ENCODE measurements around the gene INMT.

INMT gene

DNA sequence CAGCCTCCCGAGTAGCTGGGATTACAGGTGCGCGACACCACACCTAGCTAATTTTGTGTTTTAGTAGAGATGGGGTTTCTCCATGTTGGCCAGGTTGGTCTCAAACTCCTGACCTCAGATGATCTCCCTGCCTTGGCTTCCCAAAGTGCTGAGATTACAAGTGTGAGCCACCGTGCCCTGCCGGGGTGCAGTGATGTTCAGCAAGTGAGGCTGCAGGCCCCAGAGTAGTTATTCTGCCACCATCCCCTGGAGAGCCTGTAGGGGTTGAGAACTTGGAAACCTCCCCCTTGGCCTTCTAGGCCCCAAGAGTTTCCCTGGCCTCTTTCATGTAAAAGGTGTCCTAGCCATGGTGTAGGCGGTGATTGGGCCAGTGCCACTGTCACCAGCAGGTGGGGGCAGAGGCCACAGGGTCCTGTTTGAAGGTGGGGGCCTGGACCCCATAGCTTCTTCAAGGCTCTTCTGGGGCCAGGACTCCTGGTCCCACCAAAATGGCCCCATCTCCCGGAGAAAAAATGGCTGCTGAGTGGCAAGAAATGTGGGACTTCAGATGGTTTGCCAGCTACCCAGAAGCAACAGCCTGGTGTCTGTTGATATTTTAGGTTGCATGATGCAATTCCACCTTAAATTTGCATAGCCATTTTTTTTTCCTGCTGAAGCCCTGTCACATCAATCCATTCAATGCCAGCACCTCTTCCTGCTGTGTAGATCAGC, 25.5 kb upstream of the INMT start:
- no peak overlapping the region for H3K4ac ChIP-seq (ENCODE audit: low read depth, low read length)
- H3K23ac ChIP-seq (ENCODE audit: low read length) = no peak overlapping the region
- H2BK120ac ChIP-seq (ENCODE audit: insufficient read depth, low read length, poor library complexity) = no peak overlapping the region
- H2BK5ac ChIP-seq (ENCODE audit: low read depth, low read length, poor library complexity) = no peak overlapping the region
- no peak overlapping the region for H3K27ac ChIP-seq (ENCODE audit: low read depth, low read length)
- H4K8ac ChIP-seq (ENCODE audit: low read depth, low read length) = no peak overlapping the region
- no peak overlapping the region for H2AFZ ChIP-seq (ENCODE audit: insufficient read depth, low read length, poor library complexity)
- no peak overlapping the region for H3K18ac ChIP-seq (ENCODE audit: low read length)
- WGBS (ENCODE audit: extremely low coverage, insufficient coverage, insufficient read length) = no CpG with 5 or more reads among the region's 7 CpGs
- no peak overlapping the region for H4K12ac ChIP-seq (ENCODE audit: low read depth, low read length)
- H2BK12ac ChIP-seq (ENCODE audit: low read length) = no peak overlapping the region
- H3K36me3 ChIP-seq (ENCODE audit: control insufficient read depth in 1 of 2, insufficient read depth in 2 of 2, low read length in 2 of 2) = no peaks in the 10 kb centered on the region
- H3K79me1 ChIP-seq (ENCODE audit: low read length) = peaks cover 3% of the 10 kb centered on the region
- peaks cover 4% of the 10 kb centered on the region for H3K9me3 ChIP-seq (ENCODE audit: insufficient read depth, low read depth, low read length)
- no peak for DNase-seq
- H3K4me2 ChIP-seq (ENCODE audit: low read length) = no peak overlapping the region
- no peak overlapping the region for H3K9ac ChIP-seq (ENCODE audit: low read length)
- H4K91ac ChIP-seq (ENCODE audit: low read depth, low read length) = no peak overlapping the region
- no peak overlapping the region for H2AK5ac ChIP-seq (ENCODE audit: low read length)
- H3K4me1 ChIP-seq (ENCODE audit: control insufficient read depth in 1 of 2, insufficient read depth in 2 of 2, low read length in 2 of 2) = peaks cover 14 to 18% of the 10 kb centered on the region in 2 experiments
- no peaks in the 10 kb centered on the region for H3K27me3 ChIP-seq (ENCODE audit: insufficient read depth, low read length)
- no peak overlapping the region for H3K4me3 ChIP-seq (ENCODE audit: low read depth, low read length)
- H3K79me2 ChIP-seq (ENCODE audit: control insufficient read depth, insufficient read depth, low read length, poor library complexity) = no peaks in the 10 kb centered on the region
- no peak overlapping the region for H3K14ac ChIP-seq (ENCODE audit: low read length)

GRCh38 chr7:30727061-30727945, 24.6 kb upstream of the INMT start:
- H3K23ac ChIP-seq (ENCODE audit: low read length) = no peak overlapping the region
- no peak overlapping the region for H2BK12ac ChIP-seq (ENCODE audit: low read length)
- no peak overlapping the region for H2AFZ ChIP-seq (ENCODE audit: insufficient read depth, low read length, poor library complexity)
- no peaks in the 10 kb centered on the region for H3K79me2 ChIP-seq (ENCODE audit: control insufficient read depth, insufficient read depth, low read length, poor library complexity)
- no peak for DNase-seq
- H3K9ac ChIP-seq (ENCODE audit: low read length) = no peak overlapping the region
- H2BK120ac ChIP-seq (ENCODE audit: insufficient read depth, low read length, poor library complexity) = peak overlapping the region; percentile 32
- WGBS (ENCODE audit: extremely low coverage, insufficient coverage, insufficient read length) = no CpG with 5 or more reads among the region's 8 CpGs
- H4K91ac ChIP-seq (ENCODE audit: low read depth, low read length) = peak overlapping the region; percentile 48
- peaks cover 14 to 21% of the 10 kb centered on the region in 2 experiments for H3K4me1 ChIP-seq (ENCODE audit: control insufficient read depth in 1 of 2, insufficient read depth in 2 of 2, low read length in 2 of 2)
- peak overlapping the region; percentile 62 for H3K18ac ChIP-seq (ENCODE audit: low read length)
- peaks cover 3% of the 10 kb centered on the region for H3K9me3 ChIP-seq (ENCODE audit: insufficient read depth, low read depth, low read length)
- peak overlapping the region; percentile 23 for H4K8ac ChIP-seq (ENCODE audit: low read depth, low read length)
- no peak overlapping the region for H3K27ac ChIP-seq (ENCODE audit: low read depth, low read length)
- H3K4me2 ChIP-seq (ENCODE audit: low read length) = no peak overlapping the region
- no peak overlapping the region for H3K4ac ChIP-seq (ENCODE audit: low read depth, low read length)
- H4K12ac ChIP-seq (ENCODE audit: low read depth, low read length) = no peak overlapping the region
- H3K27me3 ChIP-seq (ENCODE audit: insufficient read depth, low read length) = no peaks in the 10 kb centered on the region
- peaks cover 3% of the 10 kb centered on the region for H3K79me1 ChIP-seq (ENCODE audit: low read length)
- H2BK5ac ChIP-seq (ENCODE audit: low read depth, low read length, poor library complexity) = no peak overlapping the region
- H2AK5ac ChIP-seq (ENCODE audit: low read length) = no peak overlapping the region
- H3K14ac ChIP-seq (ENCODE audit: low read length) = peak overlapping the region; percentile 33
- H3K4me3 ChIP-seq (ENCODE audit: low read depth, low read length) = no peak overlapping the region
- H3K36me3 ChIP-seq (ENCODE audit: control insufficient read depth in 1 of 2, insufficient read depth in 2 of 2, low read length in 2 of 2) = no peaks in the 10 kb centered on the region

- H3K79me1 ChIP-seq (ENCODE audit: low read length) = peaks cover 3% of the 10 kb centered on the region
- peaks cover 1% of the 10 kb centered on the region for H3K9me3 ChIP-seq (ENCODE audit: insufficient read depth, low read depth, low read length)
- no peak overlapping the region for H3K9ac ChIP-seq (ENCODE audit: low read length)
- H2AFZ ChIP-seq (ENCODE audit: insufficient read depth, low read length, poor library complexity) = no peak overlapping the region
- no peak overlapping the region for H3K4ac ChIP-seq (ENCODE audit: low read depth, low read length)
- no peak overlapping the region for H3K18ac ChIP-seq (ENCODE audit: low read length)
- H3K79me2 ChIP-seq (ENCODE audit: control insufficient read depth, insufficient read depth, low read length, poor library complexity) = no peaks in the 10 kb centered on the region
- no peaks in the 10 kb centered on the region for H3K36me3 ChIP-seq (ENCODE audit: control insufficient read depth in 1 of 2, insufficient read depth in 2 of 2, low read length in 2 of 2)
- no peak overlapping the region for H3K4me2 ChIP-seq (ENCODE audit: low read length)
- H3K23ac ChIP-seq (ENCODE audit: low read length) = no peak overlapping the region
- H2AK5ac ChIP-seq (ENCODE audit: low read length) = no peak overlapping the region
- no peak overlapping the region for H3K4me3 ChIP-seq (ENCODE audit: low read depth, low read length)
- H4K8ac ChIP-seq (ENCODE audit: low read depth, low read length) = no peak overlapping the region
- no peak overlapping the region for H3K14ac ChIP-seq (ENCODE audit: low read length)
- no peak overlapping the region for H4K91ac ChIP-seq (ENCODE audit: low read depth, low read length)
- H2BK5ac ChIP-seq (ENCODE audit: low read depth, low read length, poor library complexity) = no peak overlapping the region
- no peak for DNase-seq
- no peak overlapping the region for H3K27ac ChIP-seq (ENCODE audit: low read depth, low read length)
- H2BK120ac ChIP-seq (ENCODE audit: insufficient read depth, low read length, poor library complexity) = no peak overlapping the region
- H4K12ac ChIP-seq (ENCODE audit: low read depth, low read length) = no peak overlapping the region
- WGBS (ENCODE audit: extremely low coverage, insufficient coverage, insufficient read length) = 100% methylated on average over 1 of the region's 6 CpGs
- no peaks in the 10 kb centered on the region for H3K27me3 ChIP-seq (ENCODE audit: insufficient read depth, low read length)
- peaks cover 14 to 21% of the 10 kb centered on the region in 2 experiments for H3K4me1 ChIP-seq (ENCODE audit: control insufficient read depth in 1 of 2, insufficient read depth in 2 of 2, low read length in 2 of 2)
- H2BK12ac ChIP-seq (ENCODE audit: low read length) = peak overlapping the region; percentile 9
Observed at GRCh38 chr7:30728591-30729100, 23.3 kb upstream of the INMT start.

- no peak overlapping the region for H3K4me2 ChIP-seq (ENCODE audit: low read length)
- H4K12ac ChIP-seq (ENCODE audit: low read depth, low read length) = no peak overlapping the region
- peaks cover 3% of the 10 kb centered on the region for H3K79me1 ChIP-seq (ENCODE audit: low read length)
- no peak overlapping the region for H3K9ac ChIP-seq (ENCODE audit: low read length)
- H3K27ac ChIP-seq (ENCODE audit: low read depth, low read length) = no peak overlapping the region
- no peak overlapping the region for H2BK120ac ChIP-seq (ENCODE audit: insufficient read depth, low read length, poor library complexity)
- H3K23ac ChIP-seq (ENCODE audit: low read length) = no peak overlapping the region
- no peak overlapping the region for H2AFZ ChIP-seq (ENCODE audit: insufficient read depth, low read length, poor library complexity)
- no peak overlapping the region for H2BK5ac ChIP-seq (ENCODE audit: low read depth, low read length, poor library complexity)
- H3K27me3 ChIP-seq (ENCODE audit: insufficient read depth, low read length) = no peaks in the 10 kb centered on the region
- no peak overlapping the region for H4K91ac ChIP-seq (ENCODE audit: low read depth, low read length)
- H3K4ac ChIP-seq (ENCODE audit: low read depth, low read length) = no peak overlapping the region
- H3K36me3 ChIP-seq (ENCODE audit: control insufficient read depth in 1 of 2, insufficient read depth in 2 of 2, low read length in 2 of 2) = no peaks in the 10 kb centered on the region
- no peak overlapping the region for H3K14ac ChIP-seq (ENCODE audit: low read length)
- H2AK5ac ChIP-seq (ENCODE audit: low read length) = no peak overlapping the region
- DNase-seq = peak; percentile 48 to 65
- no peak overlapping the region for H2BK12ac ChIP-seq (ENCODE audit: low read length)
- peaks cover 3% of the 10 kb centered on the region for H3K9me3 ChIP-seq (ENCODE audit: insufficient read depth, low read depth, low read length)
- no peak overlapping the region for H3K18ac ChIP-seq (ENCODE audit: low read length)
- H3K4me3 ChIP-seq (ENCODE audit: low read depth, low read length) = no peak overlapping the region
- no CpG with 5 or more reads among the region's 2 CpGs for WGBS (ENCODE audit: extremely low coverage, insufficient coverage, insufficient read length)
- peaks cover 14 to 21% of the 10 kb centered on the region in 2 experiments for H3K4me1 ChIP-seq (ENCODE audit: control insufficient read depth in 1 of 2, insufficient read depth in 2 of 2, low read length in 2 of 2)
- no peak overlapping the region for H4K8ac ChIP-seq (ENCODE audit: low read depth, low read length)
- H3K79me2 ChIP-seq (ENCODE audit: control insufficient read depth, insufficient read depth, low read length, poor library complexity) = no peaks in the 10 kb centered on the region
Observed at GRCh38 chr7:30729642-30730041, 22.3 kb upstream of the INMT start.

Measured in trophoblast cell (in vitro differentiated cells and primary cell).